ENCODE measurements around the gene PDIA5.

Gene PDIA5

DNA sequence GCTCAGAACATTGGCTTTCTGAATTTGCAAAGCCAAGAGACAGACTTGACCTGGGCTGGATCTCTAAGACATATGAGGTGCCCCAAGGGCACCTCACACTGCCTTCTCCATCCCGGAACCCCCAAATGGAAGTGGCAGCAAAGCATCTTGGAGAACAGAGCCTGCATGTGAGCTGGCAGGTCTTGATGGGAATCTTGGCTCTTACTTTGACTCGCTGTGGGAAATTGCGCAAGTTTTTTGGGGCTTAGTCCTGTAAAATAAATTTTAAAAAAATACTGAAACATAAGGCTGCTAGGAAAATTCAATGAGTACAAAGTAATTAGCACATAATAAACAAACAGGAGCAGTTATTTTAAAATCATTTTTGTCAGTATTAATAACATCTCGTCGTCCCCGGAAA lies 121.2 kb downstream of the PDIA5 start:
- DNase-seq = no peak

DNA sequence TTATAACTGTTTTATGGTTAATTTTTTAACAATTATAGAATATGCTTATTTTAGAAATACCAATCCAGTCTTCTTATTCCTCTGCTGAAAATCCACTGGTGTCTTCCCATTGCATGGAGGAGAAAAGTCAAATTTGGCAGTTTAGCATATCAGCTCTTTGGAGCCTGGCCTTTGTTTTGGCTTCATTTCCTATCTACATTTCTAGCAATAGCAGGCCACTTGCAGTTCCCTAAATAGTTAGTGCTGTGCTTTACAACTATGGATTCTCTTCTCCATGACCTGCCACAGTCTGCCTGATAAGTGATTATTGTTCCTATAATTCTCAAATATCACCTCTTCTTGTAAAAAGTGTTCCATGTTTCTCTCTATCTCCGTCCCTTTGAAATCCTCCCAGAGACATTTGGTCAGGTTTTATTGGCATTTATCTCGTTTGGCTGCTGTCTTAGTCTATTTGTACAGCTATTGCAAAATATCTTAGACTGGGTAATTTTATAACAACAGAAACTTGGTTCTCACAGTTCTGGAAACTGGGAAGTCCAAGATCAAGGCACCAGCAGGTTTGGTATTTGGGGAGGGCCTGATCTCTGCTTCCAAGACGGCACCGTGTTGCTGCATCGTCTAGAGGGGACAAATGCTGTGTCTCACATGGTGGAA lies 126.8 kb downstream of the PDIA5 start:
- no peak for DNase-seq

DNA sequence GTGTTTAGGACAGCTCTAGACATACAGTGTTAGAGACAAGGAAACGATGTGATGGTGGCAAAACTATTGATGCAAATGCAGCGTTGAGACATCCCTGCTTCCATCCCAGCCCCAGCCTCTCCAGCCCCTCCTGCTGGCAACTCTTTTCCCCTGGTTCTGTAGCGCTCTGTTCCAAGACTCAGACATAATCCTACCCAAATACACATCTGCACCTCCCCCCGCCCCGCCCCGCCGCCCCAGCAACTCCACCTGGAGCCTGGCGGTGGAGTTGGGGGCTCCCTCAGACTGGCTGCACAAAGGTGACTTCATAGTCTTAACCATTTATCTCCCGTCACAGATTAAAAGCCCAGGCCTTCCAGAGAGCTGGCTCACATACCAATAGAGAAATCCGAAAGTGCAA lies 127.7 kb downstream of the PDIA5 start:
- DNase-seq = no peak

- no peak for DNase-seq
Measured at GRCh38 chr3:123198372-123198771, 131.5 kb downstream of the PDIA5 start.

DNA sequence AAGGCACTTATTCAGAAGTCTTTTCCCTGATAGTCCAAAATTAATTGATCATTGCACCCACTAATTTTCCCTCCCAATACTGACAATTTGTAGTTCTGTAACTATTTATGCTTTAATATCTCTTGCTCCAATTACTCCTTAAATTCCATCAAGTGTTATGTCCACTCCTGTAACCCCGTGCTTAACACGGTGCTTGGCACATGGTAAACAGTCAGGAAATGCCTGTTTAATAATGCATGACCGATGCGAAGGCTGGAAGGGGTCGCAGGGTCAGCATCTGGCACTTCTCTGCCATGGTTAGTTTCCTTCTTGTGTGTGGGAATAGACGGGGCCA lies 134.4 kb downstream of the PDIA5 start:
- no peak for DNase-seq

- peak; percentile 96 for DNase-seq
Measured at GRCh38 chr3:123201557-123202427, 135.0 kb downstream of the PDIA5 start, which contains the start of gene SEC22A. Gene SEC22A, plus strand, starts transcription at chr3:123201943. Its CDS starts 7,275 bp downstream, at chr3:123209218.

GRCh38 chr3:123202451-123202850 lies 135.6 kb downstream of the PDIA5 start:
- peak; percentile 67 for DNase-seq

Measured in DMS79 treated with DMSO at 0.1 percent for 48 hours (cell line).